Smooth muscle cell (in vitro differentiated cells): ENCODE data around the gene GPC5. TPM values are rescaled to one million over a fixed set of nuclear protein-coding genes. Genes with fewer than 3 reads are reported as not detected.

Experiments
- DNase-seq: peaks from one replicate; lab custom pipeline; 2025; ENCODE audit not compliant: unreplicated experiment; lab: John Stamatoyannopoulos, UW
- H2AFZ ChIP-seq: fragments of 200-600 bp; sonication (generic); 2 replicates; pipeline ENCODE4 v1.6.0; 2016; ENCODE audit warnings: antibody characterized with exemption, low read depth, mild to moderate bottlenecking
- H3F3A ChIP-seq: fragments of 200-600 bp; sonication (generic); 2 replicates; pipeline ENCODE4 v1.6.0; 2017; ENCODE audit warnings: antibody characterized with exemption, low read depth
- H3K27ac ChIP-seq: fragments of 200-600 bp; sonication (generic); 2 replicates; pipeline ENCODE4 v1.5.1; 2016; ENCODE audit warnings: low read depth, mild to moderate bottlenecking
- H3K27me3 ChIP-seq: fragments of 200-600 bp; sonication (generic); 2 replicates; pipeline ENCODE4 v1.6.1; 2016; ENCODE audit warnings: low read depth, mild to moderate bottlenecking
- H3K36me3 ChIP-seq: fragments of 200-600 bp; sonication (generic); 2 replicates; pipeline ENCODE4 v1.5.1; 2016; ENCODE audit warnings: low read depth
- H3K4me1 ChIP-seq: fragments of 200-600 bp; sonication (generic); 2 replicates; pipeline ENCODE4 v1.5.1; 2016; ENCODE audit warnings: low read depth
- H3K4me2 ChIP-seq: fragments of 200-600 bp; sonication (generic); 2 replicates; pipeline ENCODE4 v1.6.0; 2016; ENCODE audit warnings: mild to moderate bottlenecking
- H3K4me3 ChIP-seq: fragments of 200-600 bp; sonication (generic); 2 replicates; pipeline ENCODE4 v1.5.1; 2016; ENCODE audit warnings: mild to moderate bottlenecking
- H3K79me2 ChIP-seq: fragments of 200-600 bp; sonication (generic); 2 replicates; pipeline ENCODE4 v1.6.0; 2016; ENCODE audit warnings: low read depth, mild to moderate bottlenecking
- H3K9ac ChIP-seq: fragments of 200-600 bp; sonication (generic); 2 replicates; pipeline ENCODE4 v1.6.0; 2016; ENCODE audit warnings: low read depth
- H3K9me3 ChIP-seq: fragments of 200-600 bp; sonication (generic); replicated peaks from 2 replicates; pipeline ENCODE4 v1.5.1; 2016; ENCODE audit warnings: low read depth
- H4K20me1 ChIP-seq: fragments of 200-600 bp; sonication (generic); 2 replicates; pipeline ENCODE4 v1.6.0; 2016; ENCODE audit warnings: low read depth
- WGBS: methylation state at CpG from one replicate; pipeline ENCODE4 v1.1.7; 2016; ENCODE audit warnings: low lambda C conversion rate; 5-methylcytosine and 5-hydroxymethylcytosine counted together
- polyA plus RNA-seq: library from polyadenylated mRNA; unstranded; fragments of >200 nt; fragmentation: Nextera tagmentation; extraction: Ambion mirVana; gene quantifications from 2 replicates; pipeline ENCODE4 v1.2.1, GENCODE V29; 2016
- total RNA-seq: library from RNA; depleted of rRNA; stranded (reverse); fragments of >200 nt; gene quantifications from 2 replicates; pipeline ENCODE4 v1.2.3, GENCODE V29; 2014
- TF ChIP-seq, protein P1 (sequence below): fragments of 200-600 bp; sonication (generic); IDR thresholded peaks from 2 replicates; pipeline ENCODE4 v1.5.1; 2017; ENCODE audit warnings: borderline replicate concordance, mild to moderate bottlenecking, antibody characterized with exemption; ENCODE audit not compliant: insufficient read depth, poor library complexity, severe bottlenecking

GPC5 gene
- total and polyA plus RNA-seq, 2 experiments from 2014 or later = 0.99 to 1.0 TPM

GRCh38 chr13:91768746-91769145, 370.3 kb downstream of the GPC5 start:
- Histone ChIP-seq H2AFZ (no peak overlapping the region), H3K9me3 (no peaks in the 10 kb centered on the region), H3K4me1 (no peaks in the 10 kb centered on the region), H3K27ac (no peak overlapping the region), H3K27me3 (no peaks in the 10 kb centered on the region), H3F3A (no peaks in the 10 kb centered on the region), H3K79me2 (no peaks in the 10 kb centered on the region), H3K4me2 (no peak overlapping the region), H3K4me3 (no peak overlapping the region), H3K9ac (no peak overlapping the region), H3K36me3 (no peaks in the 10 kb centered on the region), H4K20me1 (no peaks in the 10 kb centered on the region)
- DNase-seq = no peak
- TF ChIP-seq, protein P1, sequence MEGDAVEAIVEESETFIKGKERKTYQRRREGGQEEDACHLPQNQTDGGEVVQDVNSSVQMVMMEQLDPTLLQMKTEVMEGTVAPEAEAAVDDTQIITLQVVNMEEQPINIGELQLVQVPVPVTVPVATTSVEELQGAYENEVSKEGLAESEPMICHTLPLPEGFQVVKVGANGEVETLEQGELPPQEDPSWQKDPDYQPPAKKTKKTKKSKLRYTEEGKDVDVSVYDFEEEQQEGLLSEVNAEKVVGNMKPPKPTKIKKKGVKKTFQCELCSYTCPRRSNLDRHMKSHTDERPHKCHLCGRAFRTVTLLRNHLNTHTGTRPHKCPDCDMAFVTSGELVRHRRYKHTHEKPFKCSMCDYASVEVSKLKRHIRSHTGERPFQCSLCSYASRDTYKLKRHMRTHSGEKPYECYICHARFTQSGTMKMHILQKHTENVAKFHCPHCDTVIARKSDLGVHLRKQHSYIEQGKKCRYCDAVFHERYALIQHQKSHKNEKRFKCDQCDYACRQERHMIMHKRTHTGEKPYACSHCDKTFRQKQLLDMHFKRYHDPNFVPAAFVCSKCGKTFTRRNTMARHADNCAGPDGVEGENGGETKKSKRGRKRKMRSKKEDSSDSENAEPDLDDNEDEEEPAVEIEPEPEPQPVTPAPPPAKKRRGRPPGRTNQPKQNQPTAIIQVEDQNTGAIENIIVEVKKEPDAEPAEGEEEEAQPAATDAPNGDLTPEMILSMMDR = no peak
- WGBS = 98% methylated on average over 2 of the region's 2 CpGs

- Histone ChIP-seq H2AFZ (no peak overlapping the region), H3K36me3 (no peaks in the 10 kb centered on the region), H4K20me1 (no peaks in the 10 kb centered on the region), H3K4me1 (no peaks in the 10 kb centered on the region), H3F3A (no peaks in the 10 kb centered on the region), H3K9ac (no peak overlapping the region), H3K27me3 (no peaks in the 10 kb centered on the region), H3K79me2 (no peaks in the 10 kb centered on the region), H3K9me3 (no peaks in the 10 kb centered on the region), H3K27ac (no peak overlapping the region), H3K4me3 (no peak overlapping the region), H3K4me2 (no peak overlapping the region)
- no peak for DNase-seq
- TF ChIP-seq, protein P1 = no peak
- WGBS = 94% methylated on average over 1 of the region's 1 CpG
Measured at GRCh38 chr13:91771229-91771628, 372.8 kb downstream of the GPC5 start.

DNA sequence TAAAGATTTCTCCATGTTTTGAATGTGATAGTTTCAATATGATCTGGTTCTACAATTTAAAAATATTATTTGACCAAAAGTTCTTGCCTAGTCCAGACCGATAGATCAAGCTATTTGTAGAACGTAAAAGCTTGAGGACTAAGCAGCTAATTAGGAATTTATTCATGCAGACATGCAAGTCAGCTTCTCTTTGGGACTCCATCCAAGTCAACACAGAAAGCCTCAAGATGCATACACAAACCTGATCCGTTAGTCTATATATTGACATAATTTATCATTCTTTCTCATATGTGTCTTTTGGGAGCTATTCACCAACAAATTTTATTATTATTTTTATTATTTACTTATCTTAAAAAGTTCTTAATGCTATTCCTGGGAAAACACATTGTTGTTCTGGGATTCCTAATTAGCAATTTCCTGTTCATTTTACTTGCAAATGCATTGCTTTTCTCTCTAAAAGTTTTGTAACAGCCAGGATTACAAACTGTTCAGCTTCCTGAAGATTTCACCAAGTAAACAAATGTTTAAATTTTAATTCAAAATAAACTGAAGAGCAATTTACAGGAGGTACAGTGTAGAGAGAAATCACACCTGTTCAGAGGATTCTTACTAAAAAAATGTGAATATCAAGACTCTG, 375.3 kb downstream of the GPC5 start:
- H3K9ac ChIP-seq = no peak overlapping the region
- TF ChIP-seq, protein P1 = no peak
- no peaks in the 10 kb centered on the region for H3K4me1 ChIP-seq

GRCh38 chr13:91774397-91774796, 376.0 kb downstream of the GPC5 start:
- Histone ChIP-seq H3K79me2 (no peaks in the 10 kb centered on the region), H3K4me2 (no peak overlapping the region), H4K20me1 (no peaks in the 10 kb centered on the region), H3K4me1 (no peaks in the 10 kb centered on the region), H3K4me3 (no peak overlapping the region), H2AFZ (no peak overlapping the region), H3K36me3 (no peaks in the 10 kb centered on the region), H3K27me3 (no peaks in the 10 kb centered on the region), H3K27ac (no peak overlapping the region), H3K9me3 (no peaks in the 10 kb centered on the region), H3K9ac (no peak overlapping the region), H3F3A (no peaks in the 10 kb centered on the region)
- WGBS = 93% methylated on average over 3 of the region's 3 CpGs
- no peak for DNase-seq
- TF ChIP-seq, protein P1 = no peak

More for the DNA sequence above, 375.3 kb downstream of the GPC5 start:
- no peaks in the 10 kb centered on the region for H4K20me1 ChIP-seq
- no peak overlapping the region for H3K4me3 ChIP-seq
- H3K27me3 ChIP-seq = no peaks in the 10 kb centered on the region
- no peak overlapping the region for H3K27ac ChIP-seq
- no peaks in the 10 kb centered on the region for H3K79me2 ChIP-seq
- H2AFZ ChIP-seq = no peak overlapping the region
- WGBS = 78% methylated on average over 3 of the region's 3 CpGs
- H3K4me2 ChIP-seq = no peak overlapping the region
- no peak for DNase-seq
- no peaks in the 10 kb centered on the region for H3K36me3 ChIP-seq
- H3F3A ChIP-seq = no peaks in the 10 kb centered on the region
- H3K9me3 ChIP-seq = no peaks in the 10 kb centered on the region
